ENCODE data around the gene CLHC1.
"Not testable (repeated sequence)": the region's sequence is repeated elsewhere in the genome, so short reads cannot be mapped to it uniquely, and the experiment has no call there.

Gene CLHC1

DNA sequence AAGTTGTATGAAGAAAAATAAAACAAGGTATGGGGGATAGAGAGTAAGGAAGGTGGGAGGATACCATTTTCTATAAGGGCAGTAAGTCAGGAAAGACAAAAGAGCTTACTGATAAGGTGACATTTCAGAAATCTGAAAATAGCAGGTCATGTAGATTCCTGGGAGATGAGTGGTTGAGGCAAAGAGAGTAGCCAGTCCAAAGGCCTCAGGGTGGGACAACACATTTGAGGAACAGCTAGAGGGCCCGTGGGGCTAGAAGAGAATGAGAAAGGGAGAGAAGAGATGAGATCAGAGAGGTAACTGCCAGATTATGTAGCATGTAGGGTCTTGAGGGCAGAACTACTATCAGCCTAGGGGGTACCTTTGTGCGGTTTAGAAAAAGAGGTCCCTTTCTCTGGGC is 2.9 kb downstream of the CLHC1 start:
- TF ChIP-seq TAF1 (IDR thresholded peaks at IDR 0.05; ENCODE audit: borderline replicate concordance, low read depth, low read length) (no peak), POLR2A (IDR thresholded peaks at IDR 0.05; ENCODE audit: low read depth, low read length) (no peak), POLR2AphosphoS5 (IDR thresholded peaks at IDR 0.05; ENCODE audit: low read depth, low read length) (no peak)
- FAIRE-seq (no peak), DNase-seq (ENCODE audit: insufficient read length) (no peak)

DNA sequence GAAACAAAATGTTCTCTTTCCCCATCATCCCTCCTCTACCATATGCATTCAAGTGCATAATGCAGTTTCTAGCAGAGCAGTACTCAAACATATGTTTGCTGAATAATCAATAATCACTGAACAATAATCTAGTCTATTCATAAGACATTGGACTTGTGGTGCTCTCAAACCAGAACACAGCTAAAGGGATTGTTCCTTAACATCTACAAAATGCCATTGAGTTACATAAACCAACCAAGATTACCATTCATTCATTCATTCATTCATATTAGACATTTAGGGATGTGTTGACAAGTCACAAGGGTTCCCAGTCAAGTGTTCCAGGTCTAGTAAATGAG is 3.9 kb downstream of the CLHC1 start:
- FAIRE-seq (no peak), DNase-seq (ENCODE audit: insufficient read length) (no peak)
- TF ChIP-seq POLR2AphosphoS5 (IDR thresholded peaks at IDR 0.05; ENCODE audit: low read depth, low read length): no peak
- no peak for TF ChIP-seq POLR2A (IDR thresholded peaks at IDR 0.05; ENCODE audit: low read depth, low read length)
- no peak for TF ChIP-seq TAF1 (IDR thresholded peaks at IDR 0.05; ENCODE audit: borderline replicate concordance, low read depth, low read length)

DNA sequence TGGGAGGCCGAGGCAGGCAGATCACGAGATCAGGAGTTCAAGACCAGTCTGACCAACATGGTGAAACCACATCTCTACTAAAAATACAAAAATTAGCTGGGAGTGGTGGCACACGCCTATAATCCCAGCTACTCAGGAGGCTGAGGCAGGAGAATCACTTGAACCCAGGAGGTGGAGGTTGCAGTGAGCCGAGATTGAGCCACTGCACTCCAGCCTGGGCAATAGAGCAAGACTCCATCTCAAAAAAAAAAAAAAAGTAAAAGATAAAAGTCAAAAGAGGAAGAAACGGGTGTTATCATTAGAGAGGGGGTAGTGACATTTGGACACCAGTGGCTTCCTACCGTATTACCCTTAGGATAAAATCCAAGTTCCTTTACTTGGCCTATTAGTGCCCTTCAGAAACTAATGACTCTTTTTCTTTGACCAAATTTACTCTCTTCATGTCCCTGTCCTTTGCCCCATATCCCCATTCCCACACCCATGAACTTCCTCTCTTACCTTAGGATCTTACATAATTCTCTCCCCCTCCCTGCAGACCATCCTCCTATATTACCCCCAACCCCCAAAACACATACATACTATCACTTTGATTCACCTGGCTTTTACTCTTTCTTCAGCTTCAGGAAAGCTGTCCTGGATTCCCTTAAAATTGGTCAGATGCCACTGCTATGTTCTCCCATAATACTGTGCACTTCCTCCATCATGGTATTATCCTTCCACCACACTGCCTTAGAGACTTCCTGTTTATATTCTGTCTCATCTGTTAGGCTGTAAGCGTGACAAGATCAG is 4.5 kb downstream of the CLHC1 start:
- not testable (repeated sequence) for DNase-seq (ENCODE audit: insufficient read length); FAIRE-seq

DNA sequence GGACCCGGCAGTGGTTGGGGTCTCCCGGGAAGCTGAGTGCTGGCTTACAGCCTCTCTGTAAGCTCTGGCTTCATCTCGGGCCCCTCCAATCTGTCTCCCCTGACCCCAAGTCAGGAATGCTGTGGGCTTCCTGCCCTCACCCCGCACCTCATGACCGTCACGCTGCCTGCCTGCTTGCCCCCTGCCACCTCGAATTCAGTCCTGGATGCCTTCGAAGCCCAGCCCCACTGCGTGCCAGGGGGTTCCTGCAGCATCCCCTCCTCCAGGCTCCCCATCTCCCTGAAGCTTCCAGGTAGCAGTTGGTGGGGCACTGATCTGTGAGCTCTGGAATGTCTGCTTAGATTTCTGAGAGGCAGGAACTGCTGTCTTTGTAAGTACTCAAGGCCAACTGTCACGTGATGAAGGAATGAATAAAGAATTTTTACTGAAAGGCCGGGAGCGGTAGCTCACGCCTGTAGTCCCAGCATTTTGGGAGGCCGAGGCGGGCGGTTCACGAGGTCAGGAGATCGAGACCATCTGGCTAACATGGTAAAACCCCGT is 6.5 kb downstream of the CLHC1 start:
- FAIRE-seq (no peak), DNase-seq (ENCODE audit: insufficient read length) (no peak)
- TF ChIP-seq TAF1 (IDR thresholded peaks at IDR 0.05; ENCODE audit: borderline replicate concordance, low read depth, low read length) (no peak), POLR2A (IDR thresholded peaks at IDR 0.05; ENCODE audit: low read depth, low read length) (no peak), POLR2AphosphoS5 (IDR thresholded peaks at IDR 0.05; ENCODE audit: low read depth, low read length) (no peak)

DNA sequence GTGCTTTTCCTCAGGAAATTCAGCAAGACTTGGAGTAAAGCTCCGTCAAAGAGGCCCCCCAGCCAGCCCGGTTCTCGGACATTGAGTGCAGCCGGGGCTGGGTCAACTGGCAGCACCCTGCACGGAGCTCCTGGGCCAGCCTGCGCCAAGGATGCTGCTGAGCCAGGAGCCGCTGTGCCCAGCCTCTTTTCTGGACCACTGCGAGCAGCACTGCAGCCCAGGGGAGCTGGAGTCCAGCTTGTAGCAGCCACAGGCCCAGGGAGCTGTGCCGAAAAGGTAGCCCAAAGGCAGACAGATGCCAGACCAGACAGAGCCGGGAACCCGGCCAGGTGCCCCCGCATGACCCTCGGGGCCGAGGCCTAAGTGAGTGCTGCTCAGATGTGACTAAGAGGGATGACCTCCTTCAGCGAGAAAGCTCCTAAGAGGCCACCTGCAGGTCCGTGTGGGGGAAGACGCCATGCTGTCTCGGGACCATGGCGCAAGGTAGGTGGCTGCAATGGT is 7.3 kb downstream of the CLHC1 start:
- FAIRE-seq (no peak), DNase-seq (ENCODE audit: insufficient read length) (no peak)
- TF ChIP-seq POLR2A (IDR thresholded peaks at IDR 0.05; ENCODE audit: low read depth, low read length) (no peak), TAF1 (IDR thresholded peaks at IDR 0.05; ENCODE audit: borderline replicate concordance, low read depth, low read length) (no peak), POLR2AphosphoS5 (IDR thresholded peaks at IDR 0.05; ENCODE audit: low read depth, low read length) (no peak)

DNA sequence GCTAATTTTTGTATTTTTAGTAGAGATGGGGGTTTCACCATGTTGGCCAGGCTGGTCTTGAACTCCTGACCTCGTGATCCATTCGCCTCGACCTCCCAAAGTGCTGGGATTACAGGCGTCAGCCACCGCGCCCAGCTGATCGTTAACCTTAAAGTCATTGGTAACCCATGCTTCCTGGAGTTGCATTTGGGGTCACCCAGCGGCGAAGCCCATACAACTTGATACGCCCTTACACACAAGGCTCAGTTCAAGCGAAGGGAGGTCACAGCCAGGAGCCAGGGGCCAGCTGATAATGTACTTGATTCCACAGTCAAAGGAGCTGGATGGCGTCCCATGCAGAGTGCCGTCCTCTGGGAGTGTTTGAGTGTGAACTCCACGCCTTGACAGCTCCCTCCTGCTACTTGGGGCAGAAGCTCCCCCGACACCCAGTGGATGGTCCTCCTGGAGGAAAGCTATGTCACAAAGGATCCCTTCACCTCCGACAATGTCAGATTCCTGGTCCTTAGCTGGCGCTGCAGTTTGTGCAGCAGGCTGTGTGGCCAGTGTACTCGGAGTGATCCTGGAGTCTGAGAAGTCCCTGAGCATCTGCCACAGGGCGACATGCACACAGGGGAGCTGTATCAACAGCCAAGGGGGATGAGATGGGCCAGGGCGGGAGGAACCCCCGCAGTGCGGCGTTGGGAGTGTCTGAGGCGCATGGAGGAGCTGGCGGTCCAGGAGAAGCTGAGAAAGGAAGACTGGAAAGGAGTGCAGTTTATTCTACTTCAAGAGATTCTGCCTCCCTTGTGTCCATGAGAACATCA is 7.9 kb downstream of the CLHC1 start:
- no peak for DNase-seq (ENCODE audit: insufficient read length)
- TF ChIP-seq TAF1 (IDR thresholded peaks at IDR 0.05; ENCODE audit: borderline replicate concordance, low read depth, low read length): no peak
- TF ChIP-seq POLR2A (IDR thresholded peaks at IDR 0.05; ENCODE audit: low read depth, low read length): no peak
- no peak for TF ChIP-seq POLR2AphosphoS5 (IDR thresholded peaks at IDR 0.05; ENCODE audit: low read depth, low read length)
- FAIRE-seq: no peak

DNA sequence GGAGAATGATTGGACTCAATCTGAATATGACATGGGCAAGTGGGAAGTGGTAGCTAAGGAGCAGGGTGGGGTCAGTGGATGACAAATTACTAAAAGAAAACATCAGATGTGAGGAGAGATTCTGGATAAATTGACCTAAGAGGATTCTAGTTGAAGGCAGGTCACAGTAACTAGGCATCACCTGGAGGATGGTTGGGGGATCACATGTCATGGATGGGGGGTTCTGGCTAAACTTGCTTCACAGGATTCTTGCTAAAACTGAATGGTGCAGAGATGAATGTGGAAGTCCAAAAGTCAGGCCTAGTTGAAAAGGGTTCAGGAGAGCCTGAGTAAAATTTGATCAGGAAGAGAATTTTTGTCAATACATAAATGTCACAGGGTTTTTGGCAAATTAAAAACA is 18.3 kb downstream of the CLHC1 start:
- TF ChIP-seq POLR2A (IDR thresholded peaks at IDR 0.05; ENCODE audit: low read depth, low read length): no peak
- TF ChIP-seq POLR2AphosphoS5 (IDR thresholded peaks at IDR 0.05; ENCODE audit: low read depth, low read length): no peak
- TF ChIP-seq TAF1 (IDR thresholded peaks at IDR 0.05; ENCODE audit: borderline replicate concordance, low read depth, low read length): no peak
- FAIRE-seq (no peak), DNase-seq (ENCODE audit: insufficient read length) (no peak)

DNA sequence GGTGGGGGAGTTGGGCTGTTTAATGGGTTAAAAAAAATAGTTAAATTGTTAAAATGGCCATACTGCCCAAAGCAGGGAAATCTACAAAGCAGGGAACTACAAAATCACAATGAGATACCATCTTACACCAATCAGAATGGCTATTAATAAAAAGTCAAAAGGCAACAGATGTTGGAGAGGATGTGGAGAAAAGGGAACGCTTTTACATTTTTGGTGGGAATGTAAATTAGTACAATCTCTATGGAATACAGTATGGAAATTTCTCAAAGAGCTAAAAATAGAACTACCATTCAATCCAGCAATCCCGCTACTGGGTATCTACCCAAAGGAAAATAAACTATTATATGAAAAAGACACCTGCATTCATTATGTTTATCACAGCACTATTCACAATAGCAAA is 27.1 kb downstream of the CLHC1 start:
- DNase-seq (ENCODE audit: insufficient read length) (no peak), FAIRE-seq (no peak)
- TF ChIP-seq POLR2A (IDR thresholded peaks at IDR 0.05; ENCODE audit: low read depth, low read length) (no peak), POLR2AphosphoS5 (IDR thresholded peaks at IDR 0.05; ENCODE audit: low read depth, low read length) (no peak), TAF1 (IDR thresholded peaks at IDR 0.05; ENCODE audit: borderline replicate concordance, low read depth, low read length) (no peak)

DNA sequence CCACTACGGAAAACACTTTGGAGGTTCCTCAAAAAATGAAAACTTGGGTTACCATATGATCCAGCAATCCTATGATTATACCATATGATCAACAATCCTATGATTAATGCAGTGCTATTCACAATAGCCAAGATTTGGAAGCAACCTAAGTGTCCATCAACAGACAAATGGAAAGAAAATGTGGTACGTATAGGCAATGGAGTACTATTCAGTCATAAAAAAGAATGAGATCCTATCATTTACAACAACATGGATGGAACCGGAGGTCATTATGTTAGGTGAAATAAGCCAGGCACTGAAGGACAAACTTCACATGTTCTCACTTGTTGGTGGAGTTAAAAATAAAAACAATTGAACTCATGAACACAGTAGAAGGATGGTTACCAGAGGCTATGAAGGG is 27.6 kb downstream of the CLHC1 start:
- no peak for DNase-seq (ENCODE audit: insufficient read length)
- TF ChIP-seq POLR2A (IDR thresholded peaks at IDR 0.05; ENCODE audit: low read depth, low read length): no peak
- TF ChIP-seq POLR2AphosphoS5 (IDR thresholded peaks at IDR 0.05; ENCODE audit: low read depth, low read length): no peak
- no peak for TF ChIP-seq TAF1 (IDR thresholded peaks at IDR 0.05; ENCODE audit: borderline replicate concordance, low read depth, low read length)
- no peak for FAIRE-seq

DNA sequence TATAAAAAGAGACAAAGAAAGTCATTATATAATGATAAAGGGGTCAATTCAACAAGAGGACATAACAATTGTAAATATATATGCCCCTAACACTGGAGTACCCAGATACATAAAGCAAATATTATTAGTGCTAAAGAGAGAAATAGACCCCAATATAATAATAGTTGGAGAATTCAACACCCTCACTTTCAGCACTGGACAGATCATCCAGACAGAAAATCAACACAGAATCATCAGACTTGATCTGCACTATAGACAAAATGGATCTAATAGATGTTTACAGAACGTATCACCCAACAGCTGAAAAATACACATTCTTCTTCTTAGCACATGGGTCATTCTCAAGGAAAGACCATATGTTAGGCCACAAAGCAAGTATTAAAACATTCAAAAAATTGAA is 31.7 kb downstream of the CLHC1 start:
- DNase-seq (ENCODE audit: insufficient read length) (no peak), FAIRE-seq (no peak)
- TF ChIP-seq POLR2A (IDR thresholded peaks at IDR 0.05; ENCODE audit: low read depth, low read length): no peak
- TF ChIP-seq POLR2AphosphoS5 (IDR thresholded peaks at IDR 0.05; ENCODE audit: low read depth, low read length): no peak
- TF ChIP-seq TAF1 (IDR thresholded peaks at IDR 0.05; ENCODE audit: borderline replicate concordance, low read depth, low read length): no peak

DNA sequence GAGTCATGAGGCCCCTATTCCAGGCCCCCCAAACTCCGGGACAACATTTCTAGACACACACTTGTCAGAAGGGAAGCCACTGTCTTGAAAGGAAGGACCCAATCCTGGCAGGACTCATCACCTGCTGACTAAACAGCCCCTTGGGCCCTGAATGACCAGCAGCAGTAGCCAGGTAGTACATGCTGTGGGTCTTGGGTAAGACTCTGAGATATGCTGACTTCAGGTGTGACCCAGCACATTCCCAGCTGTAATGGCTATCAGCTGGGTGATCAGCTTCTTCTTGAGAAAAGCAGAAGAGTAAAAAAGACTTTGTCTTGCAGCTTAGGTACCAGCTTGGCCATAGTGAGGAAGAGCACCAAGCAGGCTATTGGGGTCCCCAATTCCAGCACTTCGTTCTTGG is 35.6 kb downstream of the CLHC1 start:
- TF ChIP-seq POLR2AphosphoS5 (IDR thresholded peaks at IDR 0.05; ENCODE audit: low read depth, low read length) (no peak), TAF1 (IDR thresholded peaks at IDR 0.05; ENCODE audit: borderline replicate concordance, low read depth, low read length) (no peak), POLR2A (IDR thresholded peaks at IDR 0.05; ENCODE audit: low read depth, low read length) (no peak)
- DNase-seq (ENCODE audit: insufficient read length): no peak
- FAIRE-seq: no peak

DNA sequence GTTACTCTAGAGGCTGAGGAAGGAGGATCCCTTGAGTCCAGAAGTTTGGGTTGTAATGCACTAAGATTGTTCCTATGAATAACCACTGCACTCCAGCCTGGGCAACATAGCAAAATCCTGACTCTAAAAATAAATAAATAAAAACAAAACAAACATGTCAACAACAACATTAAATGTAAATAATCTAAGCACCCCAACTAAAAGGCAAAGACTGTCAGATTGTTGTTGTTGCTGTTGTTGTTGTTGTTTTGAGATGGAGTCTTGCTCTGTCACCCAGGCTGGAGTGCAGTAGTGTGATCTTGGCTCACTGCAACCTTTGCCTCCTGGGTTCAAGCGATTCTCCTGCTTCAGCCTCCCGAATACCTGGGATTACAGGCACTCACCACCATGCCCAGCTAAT is 40.2 kb downstream of the CLHC1 start:
- not testable (repeated sequence) for FAIRE-seq; DNase-seq (ENCODE audit: insufficient read length)

DNA sequence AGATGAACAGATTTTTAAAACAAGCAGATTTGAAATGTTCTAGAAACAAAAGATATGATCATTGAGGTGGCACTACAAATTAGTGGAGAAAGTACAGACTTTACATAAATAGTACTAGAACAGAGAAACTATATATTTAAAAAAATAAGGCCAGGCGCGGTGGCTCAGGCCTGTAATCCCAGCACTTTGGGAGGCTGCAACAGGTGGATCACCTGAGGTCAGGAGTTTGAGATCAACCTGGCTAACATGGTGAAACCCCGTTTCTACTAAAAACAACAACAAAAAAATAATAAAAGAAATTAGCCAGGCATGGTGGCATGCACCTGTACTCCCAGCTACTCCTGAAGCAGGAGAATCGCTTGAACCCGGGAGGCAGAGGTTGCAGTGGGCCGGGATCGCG is 45.3 kb downstream of the CLHC1 start:
- DNase-seq (ENCODE audit: insufficient read length); FAIRE-seq: not testable (repeated sequence)
